NK-92 (cell line): ENCODE measurements around the gene NBAS.
"Not testable (repeated sequence)": the region's sequence is repeated elsewhere in the genome, so short reads cannot be mapped to it uniquely, and the experiment has no call there.

Experiments used
- DNase-seq: peaks from one replicate; lab custom pipeline; 2025; ENCODE audit not compliant: unreplicated experiment; lab: John Stamatoyannopoulos, UW

The NBAS gene

DNA sequence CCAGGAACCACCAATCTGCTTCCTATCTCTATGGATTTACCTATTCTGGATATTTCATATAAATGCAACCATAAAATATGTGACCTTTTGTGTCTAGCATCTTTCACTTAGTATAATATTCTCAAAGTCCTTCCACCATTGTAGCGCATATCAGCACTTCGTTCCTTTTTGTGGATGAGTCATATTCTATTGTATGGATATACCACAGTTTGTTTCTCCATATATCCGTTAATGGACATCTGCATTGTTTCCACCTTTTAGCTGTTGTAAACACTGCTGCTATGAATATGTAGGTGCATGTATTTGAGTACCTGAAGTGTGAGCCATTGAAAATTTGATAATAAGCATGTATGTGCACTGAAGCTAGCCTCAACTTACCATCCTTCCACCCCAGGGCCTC is 80.1 kb downstream of the NBAS start:
- DNase-seq, result no peak

DNA sequence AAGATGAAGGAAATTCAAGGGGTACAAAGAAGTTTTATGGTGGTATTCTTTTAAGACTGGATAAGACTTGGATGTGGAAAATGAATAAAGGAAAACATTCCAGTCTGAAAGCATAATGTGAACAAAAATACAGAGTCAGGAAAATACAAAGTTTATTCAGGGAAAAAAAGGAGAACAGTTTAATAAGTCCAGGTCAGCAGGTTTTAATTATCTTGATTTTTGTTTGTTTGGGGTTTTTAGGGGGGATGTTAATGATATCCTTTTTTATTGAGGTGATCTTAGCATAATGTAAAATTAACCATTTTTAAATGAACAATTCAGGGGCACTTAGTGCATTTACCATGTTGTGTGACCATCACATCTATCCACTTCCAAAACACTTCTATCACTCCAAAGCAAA is 80.6 kb downstream of the NBAS start:
- DNase-seq, result no peak

DNA sequence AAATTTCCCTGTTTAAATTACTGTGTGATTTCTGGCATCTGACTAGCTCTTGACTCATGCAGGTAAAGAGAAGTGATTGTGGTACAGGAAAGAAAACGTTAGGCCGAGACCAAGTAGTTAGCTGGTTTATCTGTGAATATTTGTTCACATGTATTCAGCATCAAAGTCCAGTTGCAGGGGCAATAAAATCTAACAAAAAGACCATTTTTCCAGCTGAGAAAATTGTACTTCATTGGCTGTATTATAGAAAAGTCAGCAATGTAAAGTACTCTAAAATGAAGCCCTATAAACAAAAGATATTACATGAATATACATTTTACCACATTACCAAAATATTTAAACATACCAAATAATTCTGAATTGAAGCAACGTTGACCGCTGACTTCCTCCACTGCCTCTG is 88.3 kb downstream of the NBAS start:
- no peak for DNase-seq

DNA sequence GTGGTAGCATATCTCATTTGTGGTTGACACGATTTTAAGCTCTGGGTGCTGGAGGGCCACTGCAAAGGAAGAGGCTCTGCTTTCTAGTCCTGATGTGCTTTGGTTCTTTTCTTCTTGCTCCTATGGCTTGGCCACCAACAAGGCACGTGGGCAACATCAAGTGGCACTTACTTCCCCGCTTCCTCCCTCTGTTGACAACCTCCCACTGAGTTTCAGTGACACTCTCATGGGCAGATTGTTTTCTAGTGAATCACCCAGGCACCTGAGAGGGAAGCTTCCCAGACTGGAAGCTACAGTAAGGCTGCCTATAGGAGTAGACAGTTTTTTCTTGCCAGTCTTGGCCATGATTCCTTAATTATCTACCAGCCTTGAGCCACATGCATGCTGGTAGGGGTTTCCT is 89.0 kb downstream of the NBAS start:
- no peak for DNase-seq

DNA sequence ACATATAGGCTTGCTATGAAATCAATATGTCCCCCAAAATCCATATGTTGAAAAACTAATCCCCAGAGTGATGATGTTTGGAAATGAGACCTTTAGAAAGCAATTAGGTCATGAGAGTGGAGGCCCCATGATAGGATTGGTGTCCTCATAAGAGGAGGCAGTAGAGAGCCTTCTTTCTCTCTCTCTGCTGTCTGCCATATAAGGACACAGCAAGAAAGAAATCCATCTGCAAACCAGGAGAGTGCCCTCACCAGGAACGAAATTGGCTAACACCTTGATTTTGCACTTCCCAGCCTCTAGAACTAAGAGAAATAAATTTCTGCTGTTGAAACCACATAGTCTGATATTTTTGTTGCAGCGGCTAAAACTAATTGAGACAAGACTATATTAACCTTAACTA is 89.5 kb downstream of the NBAS start:
- DNase-seq, result no peak

DNA sequence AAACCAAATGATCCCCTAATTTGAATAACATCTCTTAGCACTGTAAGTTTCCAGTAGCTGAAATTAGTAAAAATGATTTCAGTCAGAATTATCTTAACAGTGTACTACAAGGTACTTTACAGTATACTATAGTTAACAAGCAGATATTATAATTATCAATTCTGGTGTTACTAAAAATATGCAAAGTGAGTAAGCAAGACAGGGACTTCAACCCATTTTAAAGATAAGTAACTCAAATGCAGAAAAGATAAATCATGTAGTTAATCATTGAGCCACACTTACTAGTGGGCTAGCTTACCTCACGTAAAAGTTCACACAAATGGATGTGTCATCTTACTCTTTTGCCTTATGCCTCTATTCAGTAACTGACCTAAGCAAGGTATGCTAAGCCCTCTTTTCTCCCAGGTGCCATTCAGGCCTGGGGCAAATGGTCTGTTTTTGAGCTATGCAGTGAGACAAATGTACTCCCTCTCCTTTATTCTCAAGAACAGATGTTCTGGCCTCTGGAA is 101.0 kb downstream of the NBAS start:
- no peak for DNase-seq

DNA sequence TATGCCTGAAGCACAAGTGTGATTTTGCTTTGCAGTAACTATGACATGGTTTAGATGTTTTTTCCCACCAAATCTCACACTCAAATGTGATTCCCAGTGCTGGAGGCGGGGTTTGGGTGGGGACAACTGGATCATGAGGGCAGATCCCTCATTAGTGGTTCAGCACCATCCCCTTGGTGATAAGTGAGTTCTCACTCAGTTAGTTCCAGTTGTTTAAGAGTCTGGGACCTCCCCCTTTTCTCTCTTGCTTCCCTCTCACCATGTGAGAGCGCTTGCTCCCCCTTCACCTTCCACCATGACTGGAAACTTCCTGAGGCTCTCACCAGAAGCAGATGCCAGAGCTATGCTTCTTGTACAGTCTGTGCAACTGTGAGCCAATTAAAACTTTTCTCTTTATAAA is 102.9 kb downstream of the NBAS start:
- no peak for DNase-seq

DNA sequence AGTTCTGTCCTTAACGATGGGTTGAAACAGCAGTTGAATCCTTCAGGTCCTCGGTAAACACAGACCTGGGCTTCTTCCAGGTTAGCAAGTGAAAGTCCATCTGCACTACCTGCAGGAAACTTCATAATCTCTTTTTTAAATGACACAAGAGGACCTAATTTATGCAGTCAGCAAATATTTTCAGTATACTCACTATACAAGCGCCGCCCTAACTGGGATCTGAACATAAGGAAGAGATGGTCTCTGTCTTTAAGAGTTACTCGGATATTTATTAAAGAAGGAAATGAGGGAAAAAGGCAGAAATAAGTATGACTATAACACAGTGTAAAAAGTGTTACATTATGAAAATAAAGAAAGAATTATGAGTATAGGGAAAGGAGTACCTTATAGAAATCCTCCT is 103.3 kb downstream of the NBAS start:
- no peak for DNase-seq

DNA sequence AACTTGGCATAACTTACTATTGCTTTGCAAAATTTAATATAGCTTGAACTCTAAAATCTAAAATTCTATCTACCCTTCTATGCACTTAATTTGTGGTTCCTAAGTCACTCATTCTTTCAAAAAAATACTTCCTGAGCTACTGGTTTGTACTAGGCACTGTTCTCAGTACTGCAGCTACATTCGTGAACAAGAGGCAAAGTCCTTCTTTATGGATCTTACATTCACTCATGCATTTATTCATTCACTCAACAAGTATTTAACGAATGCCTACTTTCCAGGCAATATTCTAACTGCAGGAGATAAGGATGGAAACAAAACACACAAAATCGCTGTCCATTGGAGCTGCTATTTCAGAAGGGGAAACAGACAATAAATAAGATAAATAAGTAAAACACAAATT is 104.8 kb downstream of the NBAS start:
- DNase-seq, result no peak

DNA sequence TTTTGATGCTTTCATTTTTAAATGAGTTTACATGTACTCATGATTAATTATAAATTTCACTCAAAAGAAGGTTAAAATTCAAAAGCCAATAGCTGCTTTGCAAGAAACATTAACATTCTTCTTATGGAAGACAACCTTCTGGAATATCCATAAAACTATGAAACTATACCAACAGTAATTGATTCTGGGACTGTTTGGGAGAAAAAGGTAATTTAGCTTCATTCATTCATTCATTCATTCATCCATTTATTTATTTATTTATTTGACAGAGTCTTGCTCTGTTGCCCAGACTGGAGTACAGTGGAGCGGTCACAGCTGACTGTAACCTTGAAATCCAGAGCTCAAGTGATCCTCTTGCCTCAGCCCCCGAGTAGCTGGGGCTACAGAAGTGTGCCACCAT is 110.3 kb downstream of the NBAS start:
- no peak for DNase-seq

DNA sequence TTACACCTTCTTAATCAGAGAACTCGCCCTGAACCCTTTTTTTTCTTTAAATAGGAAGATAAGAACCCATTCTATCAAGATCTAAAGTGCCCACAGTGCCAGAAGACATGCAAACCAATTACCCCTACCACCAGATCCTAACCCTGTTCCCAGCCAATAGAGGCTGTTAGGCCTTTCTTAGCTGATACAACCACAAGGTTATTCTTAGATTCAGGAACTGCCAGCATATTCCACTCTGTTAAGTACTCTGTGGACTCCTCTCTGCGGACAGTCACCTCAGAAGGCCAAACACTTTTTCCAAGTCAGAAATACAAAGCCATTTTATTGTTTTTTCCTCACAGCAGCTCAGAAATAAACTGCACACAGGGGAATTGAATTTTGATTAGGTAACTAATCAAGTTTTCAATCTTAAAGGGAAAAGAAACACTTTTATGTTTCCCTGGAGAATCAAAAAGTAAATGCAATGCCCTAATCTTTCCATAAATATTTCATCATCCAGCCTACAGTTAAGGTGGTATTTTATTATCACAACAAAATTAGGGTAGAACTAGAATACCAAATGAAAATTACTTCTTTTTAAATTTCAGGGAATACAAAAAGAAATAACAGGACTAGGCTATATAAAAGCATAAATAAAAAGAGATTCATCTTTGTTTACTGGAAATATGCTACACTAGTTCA is 111.4 kb downstream of the NBAS start:
- DNase-seq, result no peak

DNA sequence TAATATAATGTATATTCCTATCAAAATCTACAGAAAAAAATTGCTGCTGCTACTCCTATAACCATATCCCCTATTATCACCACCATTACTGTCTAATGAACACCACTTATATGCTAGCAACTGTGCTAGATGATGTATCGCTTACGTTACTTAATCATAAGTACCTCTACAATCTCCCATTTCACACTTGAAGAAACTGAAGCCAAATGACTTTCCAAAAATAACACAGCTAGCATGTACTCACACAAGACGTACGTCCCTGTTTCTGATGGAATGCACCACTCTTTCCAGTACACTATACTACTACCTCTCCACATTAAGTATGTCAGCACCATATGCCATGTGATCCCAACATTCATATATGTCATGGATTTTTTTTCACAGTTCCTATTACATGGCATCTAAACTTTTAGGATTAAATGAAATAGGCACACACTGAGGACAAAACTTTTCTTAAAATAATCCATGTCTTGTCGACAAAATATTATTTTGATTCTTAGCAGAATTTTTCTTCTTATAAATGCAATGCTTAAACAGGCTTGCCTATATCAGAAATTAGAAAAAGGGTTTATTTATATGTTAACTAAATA is 112.8 kb downstream of the NBAS start:
- DNase-seq, result no peak

DNA sequence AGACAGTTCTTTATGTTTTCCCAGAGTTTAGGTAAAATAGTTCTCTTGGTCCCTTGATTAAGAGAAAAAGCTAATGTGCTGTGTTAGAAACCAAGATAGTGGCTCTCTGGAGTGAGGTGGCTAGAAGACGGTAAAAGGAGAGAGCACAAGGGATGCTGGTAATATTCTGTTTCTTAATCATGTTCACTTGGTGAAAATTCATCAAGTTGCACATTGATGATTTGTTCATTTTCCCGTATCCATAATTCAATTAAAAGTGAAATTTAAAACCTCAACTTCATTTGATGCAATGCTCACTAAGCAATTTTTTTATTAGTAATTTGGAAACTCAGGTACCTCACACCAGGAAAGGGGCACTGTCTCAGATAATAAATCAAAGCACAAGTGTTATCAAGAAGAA is 113.8 kb downstream of the NBAS start:
- DNase-seq, result no peak

DNA sequence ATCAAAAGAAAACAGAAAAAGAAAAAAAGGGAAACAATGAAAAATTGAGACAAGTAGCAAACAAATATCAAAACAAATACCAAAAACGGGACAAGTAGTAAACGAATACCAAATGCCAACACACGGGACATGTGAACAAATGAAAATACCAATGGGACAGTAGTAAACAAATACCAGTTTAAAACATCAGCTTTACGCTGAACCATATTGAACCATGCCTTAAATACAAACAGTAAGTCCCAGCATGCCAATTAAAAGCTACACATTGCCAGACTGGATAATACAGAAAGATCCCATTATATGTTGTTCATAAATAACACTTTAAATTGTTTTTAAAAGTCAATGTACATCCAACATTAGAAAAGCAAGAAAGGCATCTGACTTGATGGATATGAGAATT is 114.2 kb downstream of the NBAS start:
- DNase-seq, result no peak

DNA sequence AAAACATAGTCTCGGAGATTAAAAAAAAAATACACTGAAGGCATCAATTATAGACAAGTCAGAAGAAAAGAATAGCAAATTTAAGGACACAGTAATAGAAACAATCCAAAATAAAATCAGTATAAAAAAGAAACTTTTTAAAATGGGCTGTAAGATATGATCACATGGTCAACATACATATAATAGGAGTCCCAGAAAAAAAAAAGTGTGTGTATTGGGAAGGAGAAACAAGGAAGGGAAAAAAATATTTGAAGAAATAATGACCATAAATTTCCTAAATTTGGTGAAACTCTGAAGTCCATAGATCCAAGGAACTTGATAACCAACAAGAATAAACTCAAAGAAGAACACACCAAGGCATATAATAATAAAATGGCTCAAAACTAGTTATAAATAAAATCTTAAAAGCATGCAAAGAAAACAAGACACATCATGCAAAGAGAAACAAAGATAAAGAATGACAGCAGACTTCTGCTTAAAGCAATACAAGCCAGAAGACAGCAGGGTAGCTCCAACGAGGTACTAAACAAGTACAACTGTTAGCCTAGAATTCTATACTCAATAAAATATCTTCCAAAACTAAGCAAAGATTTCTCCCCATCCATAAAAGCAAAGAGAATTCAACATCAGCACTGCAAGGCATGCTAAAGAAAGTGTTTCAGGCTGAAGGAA is 115.1 kb downstream of the NBAS start:
- no peak for DNase-seq

DNA sequence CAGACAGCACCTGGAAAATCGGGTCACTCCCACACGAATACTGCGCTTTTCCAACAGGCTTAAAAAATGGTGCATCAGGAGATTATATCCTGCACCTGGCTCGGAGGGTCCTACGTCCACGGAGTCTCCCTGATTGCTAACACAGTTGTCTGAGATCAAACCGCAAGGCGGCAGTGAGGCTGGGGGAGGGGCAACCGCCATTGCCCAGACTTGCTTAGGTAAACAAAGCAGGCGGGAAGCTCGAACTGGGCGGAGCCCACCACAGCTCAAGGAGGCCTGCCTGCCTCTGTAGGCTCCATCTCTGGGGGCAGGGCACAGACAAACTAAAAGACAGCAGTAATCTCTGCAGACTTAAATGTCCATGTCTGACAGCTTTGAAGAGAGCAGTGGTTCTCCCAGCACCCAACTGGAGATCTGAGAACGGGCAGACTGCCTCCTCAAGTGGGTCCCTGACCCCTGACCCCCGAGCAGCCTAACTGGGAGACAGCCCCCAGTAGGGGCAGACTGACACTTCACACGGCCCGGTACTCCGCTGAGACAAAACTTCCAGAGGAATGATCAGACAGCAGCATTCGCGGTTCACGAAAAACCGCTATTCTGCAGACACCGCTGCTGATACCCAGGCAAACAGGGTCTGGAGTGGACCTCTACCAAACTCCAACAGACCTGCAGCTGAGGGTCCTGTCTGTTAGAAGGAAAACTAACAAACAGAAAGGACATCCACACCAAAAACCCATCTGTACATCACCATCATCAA is 121.2 kb downstream of the NBAS start:
- DNase-seq, result not testable (repeated sequence)

DNA sequence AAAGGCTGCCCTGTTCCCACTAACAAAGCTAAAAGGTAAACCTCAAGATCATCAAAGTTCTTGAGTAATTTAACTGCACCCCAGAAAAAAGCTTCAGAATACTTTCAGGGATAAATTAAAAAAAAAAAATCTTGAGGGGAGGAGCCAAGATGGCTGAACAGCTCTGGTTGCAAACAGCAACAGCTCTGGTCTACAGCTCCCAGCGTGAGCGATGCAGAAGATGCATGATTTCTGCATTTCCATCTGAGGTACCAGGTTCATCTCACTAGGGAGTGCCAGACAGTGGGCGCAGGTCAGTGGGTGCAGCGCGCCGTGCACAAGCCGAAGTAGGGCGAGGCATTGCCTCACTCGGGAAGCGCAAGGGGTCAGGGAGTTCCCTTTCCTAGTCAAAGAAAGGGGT is 121.8 kb downstream of the NBAS start:
- DNase-seq, result not testable (repeated sequence)

DNA sequence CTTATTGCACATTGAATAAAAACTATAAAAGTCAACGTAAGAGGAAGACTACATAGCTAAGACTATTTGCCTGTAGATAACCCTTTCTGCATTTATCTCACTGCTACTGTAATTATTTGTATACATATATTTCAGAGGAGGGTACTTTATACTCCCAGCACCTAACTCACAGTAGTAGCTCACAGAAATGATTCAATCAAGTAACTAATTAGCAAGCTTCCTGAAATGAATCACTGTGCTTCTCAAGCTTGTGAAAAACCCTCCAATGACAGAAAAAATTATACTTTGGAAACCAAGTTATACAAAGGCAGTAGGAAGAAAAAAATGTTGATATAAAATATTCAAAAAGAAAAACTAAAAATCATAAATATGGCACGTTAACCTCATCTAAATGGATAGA is 124.9 kb downstream of the NBAS start:
- no peak for DNase-seq

DNA sequence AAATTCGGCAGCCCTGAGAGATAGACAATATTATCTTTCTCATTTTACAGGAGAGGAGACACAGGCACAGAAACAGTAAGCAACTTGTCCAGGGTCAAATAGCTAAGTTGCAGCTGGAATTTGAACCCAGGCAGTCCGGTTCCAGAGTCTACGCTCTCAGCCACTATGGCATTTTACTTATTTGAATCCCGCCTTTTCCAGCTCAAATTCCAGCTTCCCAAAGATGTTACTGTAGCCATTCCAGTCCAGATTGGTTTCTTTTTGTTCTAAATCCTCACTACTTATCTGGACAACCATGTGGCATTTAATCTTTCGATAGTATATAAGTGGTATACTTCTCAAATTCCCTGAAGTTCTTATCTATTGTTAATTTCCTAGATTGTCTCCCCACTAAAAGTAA is 125.7 kb downstream of the NBAS start:
- no peak for DNase-seq

DNA sequence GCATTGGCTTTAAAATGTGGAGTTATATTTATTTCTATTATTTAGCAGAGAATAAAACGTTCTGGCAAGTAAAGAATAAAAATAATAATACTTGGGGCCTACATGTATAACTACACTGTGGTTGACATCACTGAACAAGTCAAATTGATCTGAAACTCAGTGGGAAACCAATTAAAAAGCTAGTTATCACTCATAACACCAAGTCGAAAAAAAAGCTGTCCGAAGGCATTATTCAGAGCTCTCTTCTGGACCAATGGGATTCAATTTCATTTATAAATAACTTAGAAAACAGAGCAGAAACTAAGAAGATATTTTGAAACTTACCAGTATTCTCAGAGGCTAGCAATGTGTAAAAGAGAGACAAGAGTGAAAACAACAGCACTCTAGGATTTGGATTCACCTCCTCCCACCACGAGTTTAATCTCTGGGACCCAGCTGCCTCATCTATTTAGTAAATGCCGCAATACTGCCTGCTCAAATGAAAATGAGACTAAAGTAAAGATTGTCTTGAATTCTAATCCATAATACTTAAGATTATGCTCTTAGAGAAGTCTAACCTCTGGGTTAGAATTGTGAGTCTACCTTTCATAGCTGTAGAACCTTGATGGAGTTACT is 128.4 kb downstream of the NBAS start:
- DNase-seq, result no peak

DNA sequence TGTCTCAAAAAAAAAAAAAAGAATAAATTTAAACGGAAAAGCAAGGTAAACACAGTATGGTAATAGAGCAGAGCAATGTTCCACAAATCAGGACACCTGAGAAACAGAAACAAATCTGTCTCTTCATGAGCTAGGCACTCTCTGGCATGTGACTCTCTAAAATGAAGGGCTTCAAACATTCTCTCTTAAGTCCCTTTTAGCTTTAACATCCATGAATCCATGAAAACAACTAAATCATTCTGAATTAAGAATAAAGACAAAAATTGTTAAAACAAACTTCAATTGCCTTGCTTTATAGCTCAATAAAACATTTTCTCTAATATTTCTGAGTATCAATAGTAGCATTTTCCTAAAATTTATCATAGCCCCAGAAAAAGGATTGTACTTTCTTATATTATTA is 132.1 kb downstream of the NBAS start:
- DNase-seq, result no peak
